Measurements from ENCODE around the gene AKR1C8. TPM values are rescaled to one million over a fixed set of nuclear protein-coding genes. Genes with fewer than 3 reads are reported as not detected.

The AKR1C8 gene
- total and polyA plus RNA-seq, 2 of the 13 experiments (the other 11 are each of a cell fraction or from before 2014, with no cell fraction given): 0.12 TPM; not detected in 1

GRCh38 chr10:5195727-5196374 is 10.9 kb upstream of the AKR1C8 start (continued):
- TF ChIP-seq ZNF609 (CRISPR knock-in tag; IDR thresholded peaks at IDR 0.05; ENCODE audit: borderline replicate concordance) (no peak), ONECUT2 (CRISPR knock-in tag; IDR thresholded peaks at IDR 0.05) (no peak), ZBTB21 (CRISPR knock-in tag; IDR thresholded peaks at IDR 0.05) (no peak), GLI4 (CRISPR knock-in tag; IDR thresholded peaks at IDR 0.05; ENCODE audit: borderline replicate concordance) (no peak), ATF7 (IDR thresholded peaks at IDR 0.05) (no peak), ATF7 (CRISPR knock-in tag; IDR thresholded peaks at IDR 0.05) (no peak), FOSL2 (CRISPR knock-in tag; IDR thresholded peaks at IDR 0.05) (peak; percentile 22; the same call in 1 of the 2 replicates), MIXL1 (CRISPR knock-in tag; IDR thresholded peaks at IDR 0.05) (peak; percentile 73; the same call in 1 of the 2 replicates), NR1H2 (CRISPR knock-in tag; IDR thresholded peaks at IDR 0.05; ENCODE audit: borderline replicate concordance, low read depth) (no peak), AHDC1 (CRISPR knock-in tag; IDR thresholded peaks at IDR 0.05; ENCODE audit: borderline replicate concordance) (peak; percentile 30; the same call in 1 of the 2 replicates), YEATS2 (CRISPR knock-in tag; IDR thresholded peaks at IDR 0.05; ENCODE audit: borderline replicate concordance) (no peak), FOSL1 (CRISPR knock-in tag; IDR thresholded peaks at IDR 0.05; ENCODE audit: borderline replicate concordance) (no peak), CEBPB (IDR thresholded peaks at IDR 0.05; ENCODE audit: borderline replicate concordance, low read depth, low read length) (peak; percentile 71), ZBTB33 (CRISPR knock-in tag; IDR thresholded peaks at IDR 0.05) (peak; percentile 89), RFX3 (CRISPR knock-in tag; IDR thresholded peaks at IDR 0.05) (no peak), ZNF891 (CRISPR knock-in tag; IDR thresholded peaks at IDR 0.05) (no peak)

Measured in HepG2 (cell line).